Measurements from ENCODE around the gene DNAJA2. TPM values are rescaled to one million over a fixed set of nuclear protein-coding genes. Genes with fewer than 3 reads are reported as not detected.

The DNAJA2 gene
- polyA plus RNA-seq, 1 donor (not counting 4 experiments of a cell fraction or from before 2014, with no cell fraction given) = 36.3 TPM

- Histone ChIP-seq H3K27me3 (ENCODE audit: control insufficient read depth, extremely low read depth, insufficient read depth, low read length) (no peaks in the 10 kb centered on the region), H2AFZ (ENCODE audit: control insufficient read depth, low read length) (no peak overlapping the region), H3K79me2 (ENCODE audit: control insufficient read depth, insufficient read depth, low read length) (peaks cover 58% of the 10 kb centered on the region), H3K9ac (ENCODE audit: control insufficient read depth, extremely low read depth, insufficient read depth, low read length) (no peak overlapping the region), H3K4me3 (ENCODE audit: control insufficient read depth in 2 of 3, extremely low read depth in 1 of 3, insufficient read depth in 2 of 3, low read depth in 1 of 3, low read length in 3 of 3) (no peak overlapping the region), H4K20me1 (ENCODE audit: control insufficient read depth, extremely low read depth, insufficient read depth, low read length) (peaks cover 11% of the 10 kb centered on the region), H3K4me2 (ENCODE audit: control insufficient read depth, extremely low read depth, insufficient read depth, low read depth, low read length) (no peak overlapping the region), H3K9me1 (ENCODE audit: control insufficient read depth, extremely low read depth, insufficient read depth, low read length) (no peaks in the 10 kb centered on the region), H3K9me3 (ENCODE audit: control insufficient read depth, low read depth, low read length) (no peaks in the 10 kb centered on the region), H3K4me1 (ENCODE audit: control insufficient read depth, extremely low read depth, insufficient read depth, low read length) (no peaks in the 10 kb centered on the region), H3K36me3 (ENCODE audit: control insufficient read depth in 2 of 2, extremely low read depth in 1 of 2, insufficient read depth in 2 of 2, low read length in 2 of 2) (peaks cover 30 to 39% of the 10 kb centered on the region in 2 experiments), H3K27ac (ENCODE audit: control insufficient read depth, insufficient read depth, low read length) (no peak overlapping the region)
- TF ChIP-seq EZH2 (IDR thresholded peaks at IDR 0.05; ENCODE audit: low read length) (no peak), CTCF (optimal IDR thresholded peaks at IDR 0.05 in 1 of 3, IDR thresholded peaks at IDR 0.05 in 1 of 3, conservative IDR thresholded peaks at IDR 0.05 in 1 of 3; ENCODE audit: extremely low read depth in 1 of 3, insufficient read depth in 2 of 3, low read length in 3 of 3) (no peak)
- no peak for FAIRE-seq
- no peak for DNase-seq (ENCODE audit: low read depth, low spot score)
- dilution Hi-C loops (cut with MboI; ENCODE audit: extremely low pct_ligation_motif_present, low sequenced_read_pairs) = no loop called here
These were observed 11.8 kb downstream of the DNAJA2 start for GRCh38 chr16:46961373-46962353.

GRCh38 chr16:46954562-46954961 is 18.9 kb downstream of the DNAJA2 start:
- Histone ChIP-seq H3K27me3 (ENCODE audit: control insufficient read depth, extremely low read depth, insufficient read depth, low read length) (no peaks in the 10 kb centered on the region), H3K4me3 (ENCODE audit: control insufficient read depth in 2 of 3, extremely low read depth in 1 of 3, insufficient read depth in 2 of 3, low read depth in 1 of 3, low read length in 3 of 3) (no peak overlapping the region), H3K27ac (ENCODE audit: control insufficient read depth, insufficient read depth, low read length) (no peak overlapping the region), H3K9me3 (ENCODE audit: control insufficient read depth, low read depth, low read length) (no peaks in the 10 kb centered on the region), H3K36me3 (ENCODE audit: control insufficient read depth in 2 of 2, extremely low read depth in 1 of 2, insufficient read depth in 2 of 2, low read length in 2 of 2) (peaks cover 10 to 26% of the 10 kb centered on the region in 2 experiments), H3K4me2 (ENCODE audit: control insufficient read depth, extremely low read depth, insufficient read depth, low read depth, low read length) (no peak overlapping the region), H2AFZ (ENCODE audit: control insufficient read depth, low read length) (no peak overlapping the region), H3K9ac (ENCODE audit: control insufficient read depth, extremely low read depth, insufficient read depth, low read length) (no peak overlapping the region), H3K9me1 (ENCODE audit: control insufficient read depth, extremely low read depth, insufficient read depth, low read length) (no peaks in the 10 kb centered on the region), H4K20me1 (ENCODE audit: control insufficient read depth, extremely low read depth, insufficient read depth, low read length) (peaks cover 3% of the 10 kb centered on the region), H3K4me1 (ENCODE audit: control insufficient read depth, extremely low read depth, insufficient read depth, low read length) (no peaks in the 10 kb centered on the region), H3K79me2 (ENCODE audit: control insufficient read depth, insufficient read depth, low read length) (peaks cover 3% of the 10 kb centered on the region)
- dilution Hi-C loops (cut with MboI; ENCODE audit: extremely low pct_ligation_motif_present, low sequenced_read_pairs) = no loop called here
- TF ChIP-seq EZH2 (IDR thresholded peaks at IDR 0.05; ENCODE audit: low read length) = no peak
- no peak for TF ChIP-seq CTCF (optimal IDR thresholded peaks at IDR 0.05 in 1 of 3, IDR thresholded peaks at IDR 0.05 in 1 of 3, conservative IDR thresholded peaks at IDR 0.05 in 1 of 3; ENCODE audit: extremely low read depth in 1 of 3, insufficient read depth in 2 of 3, low read length in 3 of 3)
- DNase-seq (ENCODE audit: low read depth, low spot score) (no peak), FAIRE-seq (no peak)
